Left lung (tissue), 10 donors: ENCODE measurements around the gene SLX4. TPM values are rescaled to one million over a fixed set of nuclear protein-coding genes. Genes with fewer than 3 reads are reported as not detected.

ENCODE experiments used
- ATAC-seq: fragments of 200-7000 bp; cut with Tn5 transposase; one replicate; pipeline ENCODE4 v1.9.1; 2020; ENCODE audit warnings: moderate library complexity
- DNase-seq, 4 donors: peaks; one replicate each; pipeline ENCODE4 v3.0.0-alpha.2; 2013 to 2020
- H3K27ac ChIP-seq, 2 donors: fragments of 200-600 bp; sonication (generic) in 1 of 2; one replicate each; pipeline versions ENCODE4 v1.5.0 to v1.8.0; 2020 to 2021
- H3K27me3 ChIP-seq, 2 donors: fragments of 200-600 bp; sonication (generic) in 1 of 2; one replicate each; pipeline versions ENCODE4 v1.5.0 to v1.8.0; 2020 to 2021
- H3K36me3 ChIP-seq, 2 donors: fragments of 200-600 bp; sonication (generic) in 1 of 2; one replicate each; pipeline versions ENCODE4 v1.5.0 to v1.8.0; 2020 to 2021
- H3K4me1 ChIP-seq, 2 donors: fragments of 200-600 bp; one replicate each; pipeline ENCODE4 v1.8.0; 2021
- H3K4me3 ChIP-seq, 2 donors: fragments of 200-600 bp; sonication (generic) in 1 of 2; one replicate each; pipeline versions ENCODE4 v1.5.0 to v1.8.0; 2020 to 2021; ENCODE audit warnings: mild to moderate bottlenecking in 1 of 2
- H3K9me3 ChIP-seq, 2 donors: fragments of 200-600 bp; sonication (generic) in 1 of 2; one replicate each; pipeline versions ENCODE4 v1.5.0 to v1.8.0; 2020 to 2021
- CTCF ChIP-seq, 2 donors: fragments of 200-600 bp; sonication (generic) in 1 of 2; IDR thresholded peaks; one replicate each; pipeline versions ENCODE4 v1.5.0 to v1.8.0; 2021; ENCODE audit warnings: antibody characterized with exemption in 2 of 2
- intact Hi-C, 2 donors: fragments of 100-400 bp; cut with DNase I; formaldehyde crosslinking; loops; one replicate each; pipeline versions ENCODE4 v1.11.2 to v1.14.2; 2022
- polyA plus RNA-seq, 6 donors: library from polyadenylated mRNA; unstranded; fragments of 120-200 nt; gene quantifications; one replicate each; pipeline ENCODE4 v1.2.1, GENCODE V29; 2013; ENCODE audit not compliant: insufficient read length in 6 of 6
- total RNA-seq, 2 donors: library from RNA; stranded (reverse); fragmentation: NEBNext Ultra II Directional; extraction: Animal tissue kit (Norgen Biotek cat#: 25700); gene quantifications; one replicate each; pipeline ENCODE4 v1.2.1, GENCODE V29; 2021
- donor health status: DM: no; HTN: yes; CAD: no.
- donor health status: DM: no; HTN: no; CAD: no.

SLX4 gene
- total and polyA plus RNA-seq, 8 donors, result 6.7 to 8.1 (median 7.1) TPM

DNA sequence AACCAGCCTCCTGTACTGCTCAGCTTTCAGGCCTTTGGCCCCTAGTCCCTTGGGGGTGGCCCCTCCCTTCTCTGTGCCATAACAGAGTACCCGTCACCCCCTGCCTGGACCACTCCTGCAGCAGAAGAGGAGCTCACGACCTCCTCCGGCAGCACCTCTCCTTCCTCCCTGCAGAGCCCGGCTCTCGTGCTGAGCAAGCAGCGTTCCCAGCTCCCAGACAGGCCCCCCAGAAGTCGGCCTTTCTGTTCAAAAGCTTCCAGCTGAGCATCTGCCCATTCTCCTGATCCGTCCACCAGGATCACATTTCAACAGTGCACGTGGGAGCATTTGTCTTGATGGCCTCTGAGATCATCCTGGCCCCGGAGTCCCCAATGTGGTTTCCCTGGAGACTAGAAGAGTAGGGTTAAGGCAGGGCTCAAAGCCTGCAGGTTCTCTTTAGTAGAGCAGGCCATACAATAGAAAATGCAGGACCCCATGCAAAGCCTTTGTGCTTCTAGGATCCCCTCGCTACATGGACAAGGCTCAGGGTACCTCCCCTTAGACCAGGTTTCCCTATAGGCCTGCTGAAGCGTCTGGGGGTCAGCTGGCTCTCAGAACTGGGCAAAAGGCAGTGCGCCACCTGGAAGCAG, 69.8 kb downstream of the SLX4 start:
- H3K36me3 ChIP-seq, result peaks cover 0 to 40% of the 10 kb centered on the region in 2 donors
- intact Hi-C loops, result no loop called here
- H3K9me3 ChIP-seq, result no peaks in the 10 kb centered on the region
- H3K27me3 ChIP-seq, result no peaks in the 10 kb centered on the region
- H3K4me3 ChIP-seq, result no peak overlapping the region
- no peak for TF ChIP-seq CTCF (IDR thresholded peaks at IDR 0.05)
- H3K27ac ChIP-seq, result no peak overlapping the region
- ATAC-seq (no peak), DNase-seq (no peak)
- H3K4me1 ChIP-seq, result no peaks in the 10 kb centered on the region

GRCh38 chr16:3538222-3538621, 73.2 kb downstream of the SLX4 start:
- Histone ChIP-seq H3K9me3 (no peaks in the 10 kb centered on the region), H3K27ac (no peak overlapping the region), H3K4me1 (no peaks in the 10 kb centered on the region), H3K27me3 (no peaks in the 10 kb centered on the region), H3K36me3 (peaks cover 0 to 64% of the 10 kb centered on the region in 2 donors), H3K4me3 (no peak overlapping the region)
- no peak for TF ChIP-seq CTCF (IDR thresholded peaks at IDR 0.05)
- no peak for ATAC-seq
- intact Hi-C loops, result no loop called here
- no peak for DNase-seq

GRCh38 chr16:3536851-3537250, 74.6 kb downstream of the SLX4 start:
- H3K27ac ChIP-seq, result no peak overlapping the region
- H3K4me1 ChIP-seq, result no peaks in the 10 kb centered on the region
- H3K27me3 ChIP-seq, result no peaks in the 10 kb centered on the region
- no peaks in the 10 kb centered on the region for H3K9me3 ChIP-seq
- no peak for DNase-seq
- H3K36me3 ChIP-seq, result peaks cover 0 to 67% of the 10 kb centered on the region in 2 donors
- ATAC-seq, result no peak
- no peak for TF ChIP-seq CTCF (IDR thresholded peaks at IDR 0.05)
- intact Hi-C loops, result no loop called here
- no peak overlapping the region for H3K4me3 ChIP-seq

DNA sequence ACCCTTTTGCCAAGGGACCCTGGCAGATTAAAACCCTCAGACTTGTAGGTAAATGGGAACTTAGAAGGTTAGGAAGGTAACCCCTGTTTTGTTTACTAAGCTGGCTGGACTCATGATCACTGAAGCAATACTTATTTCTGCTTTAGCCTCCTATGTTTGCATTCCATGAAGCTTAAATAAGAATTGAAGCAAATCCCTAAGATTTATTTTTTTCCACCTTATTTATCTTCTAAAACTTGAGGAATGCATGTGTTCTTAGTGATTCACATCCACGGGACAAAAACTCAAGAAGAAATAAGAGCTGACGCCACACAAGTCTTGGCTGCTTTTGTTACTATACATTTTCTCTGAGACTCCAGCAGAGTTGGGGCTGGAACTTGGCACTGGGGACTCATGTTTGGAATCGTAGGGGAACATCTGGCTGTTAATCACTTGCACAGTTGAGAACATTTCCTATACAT, 75.1 kb downstream of the SLX4 start:
- H3K9me3 ChIP-seq, result no peaks in the 10 kb centered on the region
- no peak overlapping the region for H3K27ac ChIP-seq
- intact Hi-C loops, result no loop called here
- no peaks in the 10 kb centered on the region for H3K27me3 ChIP-seq
- no peak for TF ChIP-seq CTCF (IDR thresholded peaks at IDR 0.05)
- ATAC-seq (no peak), DNase-seq (peak in 1 of 4 donors; percentile 6)
- peaks cover 0 to 67% of the 10 kb centered on the region in 2 donors for H3K36me3 ChIP-seq
- H3K4me3 ChIP-seq, result no peak overlapping the region
- no peaks in the 10 kb centered on the region for H3K4me1 ChIP-seq

DNA sequence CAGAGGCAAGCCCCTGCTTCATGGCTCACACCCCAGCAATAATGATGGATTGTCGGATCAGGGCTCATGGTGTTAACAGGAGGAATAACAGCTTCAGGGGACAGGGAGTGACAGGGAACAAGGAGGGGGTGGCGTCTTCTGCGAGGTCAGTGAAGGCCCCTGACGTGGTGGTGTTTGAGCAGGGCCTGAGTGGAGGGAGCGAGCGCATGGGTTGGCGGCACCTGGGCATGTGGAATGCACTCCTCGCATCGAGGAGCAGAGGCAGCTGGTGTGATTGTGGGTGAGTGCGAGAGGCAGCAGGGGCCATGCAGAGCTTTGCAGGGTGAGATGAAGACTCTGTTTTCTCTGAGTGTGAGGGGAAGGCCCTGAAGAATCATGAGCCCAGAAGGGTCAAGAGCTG, 77.3 kb downstream of the SLX4 start:
- H3K4me3 ChIP-seq, result no peak overlapping the region

More for the DNA sequence above, 77.3 kb downstream of the SLX4 start:
- no peak for DNase-seq
- H3K27me3 ChIP-seq, result no peaks in the 10 kb centered on the region
- intact Hi-C loops, result no loop called here
- no peaks in the 10 kb centered on the region for H3K9me3 ChIP-seq
- no peak for TF ChIP-seq CTCF (IDR thresholded peaks at IDR 0.05)
- no peak for ATAC-seq
- peaks cover 0 to 59% of the 10 kb centered on the region in 2 donors for H3K36me3 ChIP-seq
- H3K27ac ChIP-seq, result no peak overlapping the region
- H3K4me1 ChIP-seq, result no peaks in the 10 kb centered on the region
